Thyroid gland (tissue), 4 donors: ENCODE measurements around the gene CLCN3. TPM values are rescaled to one million over a fixed set of nuclear protein-coding genes. Genes with fewer than 3 reads are reported as not detected.

Experiments
- DNase-seq, 2 donors: peaks; one replicate each; pipeline ENCODE4 v3.0.0-alpha.2; 2019
- H3K27ac ChIP-seq, 3 donors: fragments of 200-600 bp; sonication (generic); 1 replicate in 2 of 3; 2 replicates in 1 of 3; pipeline ENCODE4 v1.5.1; 2016 to 2019; ENCODE audit warnings: mild to moderate bottlenecking in 1 of 3, moderate library complexity in 1 of 3
- H3K27me3 ChIP-seq: fragments of 200-600 bp; sonication (generic); one replicate; pipeline ENCODE4 v1.5.1; 2019
- H3K36me3 ChIP-seq, 2 donors: fragments of 200-600 bp; sonication (generic); one replicate each; pipeline ENCODE4 v1.5.1; 2016 to 2019
- H3K4me1 ChIP-seq, 2 donors: fragments of 200-600 bp; sonication (generic); one replicate each; pipeline ENCODE4 v1.5.1; 2017 to 2019
- H3K4me3 ChIP-seq, 3 donors: fragments of 200-600 bp; sonication (generic); replicated peaks in 1 of 3; 1 replicate in 2 of 3; 2 replicates in 1 of 3; pipeline ENCODE4 v1.5.1; 2016; ENCODE audit warnings: mild to moderate bottlenecking in 1 of 3
- H3K9me3 ChIP-seq: fragments of 200-600 bp; sonication (generic); one replicate; pipeline ENCODE4 v1.5.1; 2017
- POLR2A ChIP-seq, 2 donors: fragments of 450-650 bp; IDR thresholded peaks; one replicate each; pipeline ENCODE4 v1.6.1; 2017; ENCODE audit warnings: antibody characterized with exemption in 2 of 2, mild to moderate bottlenecking in 2 of 2, moderate library complexity in 1 of 2
- WGBS, 2 donors: methylation state at CpG; one replicate each; pipeline ENCODE4 v1.1.5; 2017; 5-methylcytosine and 5-hydroxymethylcytosine counted together
- intact Hi-C: fragments of 100-400 bp; cut with DNase I; formaldehyde crosslinking; loops from one replicate; pipeline ENCODE4 v1.15.1; 2023
- total RNA-seq, 4 donors: library from RNA; depleted of rRNA; stranded (reverse); fragments of >200 nt; gene quantifications; one replicate each; pipeline ENCODE4 v1.2.3, GENCODE V29; 2016
- TF ChIP-seq, protein P1 (sequence below), 6 experiments: fragments of 200-600 bp in 3 of 6; fragments of 450-650 bp in 3 of 6; sonication (generic) in 3 of 6; IDR thresholded peaks; one replicate each; pipeline ENCODE4 v1.5.1; 2016 to 2019; ENCODE audit warnings: antibody characterized with exemption in 6 of 6, mild to moderate bottlenecking in 2 of 6, inconsistent platforms in 1 of 6, moderate library complexity in 1 of 6

Gene CLCN3
- total RNA-seq, 4 donors from 2014 or later: 43.3 to 72.4 (median 53.5) TPM

DNA sequence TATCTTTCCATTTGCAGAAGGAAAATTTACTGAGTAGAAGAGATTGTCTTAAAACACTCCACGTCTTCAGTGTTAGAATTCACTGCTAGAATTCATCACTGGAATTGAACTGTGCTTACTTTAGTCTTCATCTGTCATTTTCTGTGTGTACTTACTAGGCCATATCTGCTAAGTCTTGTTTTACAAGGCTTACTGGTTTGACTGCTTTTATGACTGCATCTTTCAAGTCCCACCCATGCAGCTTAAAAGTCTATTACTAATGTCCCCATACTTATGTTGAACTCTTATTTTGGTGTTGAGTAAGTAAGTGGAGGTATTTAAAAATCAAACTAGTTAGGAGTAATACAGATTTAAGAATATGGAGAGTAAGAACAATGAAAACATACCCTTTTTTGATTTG is 14.6 kb downstream of the CLCN3 start:
- no peak for DNase-seq
- H3K36me3 ChIP-seq: peaks cover 0 to 4% of the 10 kb centered on the region in 2 donors
- H3K27ac ChIP-seq: no peak overlapping the region
- H3K4me3 ChIP-seq: no peak overlapping the region
- TF ChIP-seq POLR2A (IDR thresholded peaks at IDR 0.05): no peak
- TF ChIP-seq, protein P1, sequence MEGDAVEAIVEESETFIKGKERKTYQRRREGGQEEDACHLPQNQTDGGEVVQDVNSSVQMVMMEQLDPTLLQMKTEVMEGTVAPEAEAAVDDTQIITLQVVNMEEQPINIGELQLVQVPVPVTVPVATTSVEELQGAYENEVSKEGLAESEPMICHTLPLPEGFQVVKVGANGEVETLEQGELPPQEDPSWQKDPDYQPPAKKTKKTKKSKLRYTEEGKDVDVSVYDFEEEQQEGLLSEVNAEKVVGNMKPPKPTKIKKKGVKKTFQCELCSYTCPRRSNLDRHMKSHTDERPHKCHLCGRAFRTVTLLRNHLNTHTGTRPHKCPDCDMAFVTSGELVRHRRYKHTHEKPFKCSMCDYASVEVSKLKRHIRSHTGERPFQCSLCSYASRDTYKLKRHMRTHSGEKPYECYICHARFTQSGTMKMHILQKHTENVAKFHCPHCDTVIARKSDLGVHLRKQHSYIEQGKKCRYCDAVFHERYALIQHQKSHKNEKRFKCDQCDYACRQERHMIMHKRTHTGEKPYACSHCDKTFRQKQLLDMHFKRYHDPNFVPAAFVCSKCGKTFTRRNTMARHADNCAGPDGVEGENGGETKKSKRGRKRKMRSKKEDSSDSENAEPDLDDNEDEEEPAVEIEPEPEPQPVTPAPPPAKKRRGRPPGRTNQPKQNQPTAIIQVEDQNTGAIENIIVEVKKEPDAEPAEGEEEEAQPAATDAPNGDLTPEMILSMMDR (IDR thresholded peaks at IDR 0.05): no peak
- peaks cover 0 to 13% of the 10 kb centered on the region in 2 donors for H3K4me1 ChIP-seq
- 63 to 65% methylated on average over 1 of the region's 1 CpG for WGBS, 2 donors
- H3K27me3 ChIP-seq: no peaks in the 10 kb centered on the region
- intact Hi-C loops: no loop called here
- no peaks in the 10 kb centered on the region for H3K9me3 ChIP-seq

DNA sequence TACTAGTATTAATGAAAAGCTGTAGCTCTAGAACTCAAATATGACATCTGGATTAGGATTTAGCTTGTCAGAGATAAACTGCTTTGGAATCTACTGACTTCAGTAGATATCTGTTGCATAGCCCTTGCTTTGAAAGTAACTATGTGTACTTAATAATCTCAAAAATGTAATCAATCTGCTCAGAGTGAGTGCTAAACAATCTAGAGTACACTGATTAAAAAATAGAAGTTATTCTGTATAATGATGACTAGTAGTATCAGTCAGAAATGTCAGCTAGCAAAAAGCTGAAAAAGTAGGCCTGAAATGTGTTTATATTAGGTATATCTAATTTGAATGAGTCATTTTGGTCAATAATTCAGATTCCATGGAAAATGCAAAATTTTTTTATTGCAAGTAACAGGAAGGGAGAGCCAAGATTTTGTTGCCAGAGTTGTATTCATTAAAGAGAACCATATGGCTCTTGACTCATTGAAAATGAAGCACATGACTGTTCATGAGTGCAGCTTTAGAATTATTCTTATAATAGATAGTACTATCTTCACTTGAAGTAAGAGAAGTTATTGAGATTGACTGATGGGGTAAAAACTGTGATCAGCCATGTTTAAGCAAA is 20.0 kb downstream of the CLCN3 start:
- TF ChIP-seq, protein P1 (IDR thresholded peaks at IDR 0.05): no peak
- no peak for TF ChIP-seq POLR2A (IDR thresholded peaks at IDR 0.05)
- no peaks in the 10 kb centered on the region for H3K9me3 ChIP-seq
- H3K27ac ChIP-seq: no peak overlapping the region
- intact Hi-C loops: no loop called here
- H3K36me3 ChIP-seq: peaks cover 0 to 4% of the 10 kb centered on the region in 2 donors
- H3K4me3 ChIP-seq: no peak overlapping the region
- DNase-seq: no peak
- no peaks in the 10 kb centered on the region for H3K27me3 ChIP-seq
- no peaks in the 10 kb centered on the region for H3K4me1 ChIP-seq

DNA sequence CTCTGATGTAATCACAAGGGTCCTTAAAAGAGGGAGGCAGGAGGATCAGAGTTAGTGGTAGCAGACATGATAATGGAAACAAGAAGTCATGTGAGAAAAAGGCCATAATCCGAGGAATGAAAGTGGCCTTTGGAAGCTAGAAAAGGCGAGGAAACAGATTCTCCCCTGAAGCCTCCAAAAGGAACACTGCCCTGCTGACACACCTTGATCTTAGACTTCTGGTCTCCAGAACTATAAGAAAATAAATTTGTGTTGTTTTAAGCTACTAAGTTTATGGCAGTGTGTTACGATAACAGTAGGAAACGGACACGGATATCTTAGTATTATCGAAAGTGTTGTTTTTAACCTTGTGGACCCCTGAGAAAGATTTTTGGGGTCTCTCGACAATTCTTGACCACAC is 24.4 kb downstream of the CLCN3 start:
- intact Hi-C loops: no loop called here

DNA sequence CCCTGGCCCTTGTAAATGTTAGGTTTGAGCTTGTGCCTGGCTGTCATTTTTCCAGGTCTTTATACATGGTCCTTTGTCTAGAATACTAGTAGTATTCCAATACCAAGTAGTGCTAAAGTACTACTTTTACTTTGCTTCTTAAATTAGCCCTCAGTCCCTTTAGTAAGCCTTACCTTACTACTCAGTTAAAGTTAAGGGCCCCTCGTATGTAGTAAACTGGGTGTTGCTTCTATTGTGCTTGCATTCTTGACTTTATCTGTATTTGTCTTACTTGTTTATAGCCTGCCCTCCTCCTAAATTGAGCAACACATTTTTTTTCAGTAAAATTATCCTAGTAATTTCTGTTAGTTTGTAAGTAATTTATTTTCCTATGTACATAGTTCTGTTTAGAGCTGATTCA is 25.2 kb downstream of the CLCN3 start:
- Histone ChIP-seq H3K27ac (no peak overlapping the region), H3K4me3 (no peak overlapping the region), H3K9me3 (no peaks in the 10 kb centered on the region), H3K36me3 (no peaks in the 10 kb centered on the region), H3K27me3 (no peaks in the 10 kb centered on the region), H3K4me1 (no peaks in the 10 kb centered on the region)
- WGBS, 2 donors: 96 to 100% methylated on average over 1 of the region's 1 CpG
- no peak for DNase-seq
- TF ChIP-seq POLR2A (IDR thresholded peaks at IDR 0.05): no peak
- TF ChIP-seq, protein P1 (IDR thresholded peaks at IDR 0.05): no peak
- intact Hi-C loops: no loop called here

More for the DNA sequence above, 24.4 kb downstream of the CLCN3 start:
- DNase-seq: no peak
- Histone ChIP-seq H3K27ac (no peak overlapping the region), H3K27me3 (no peaks in the 10 kb centered on the region), H3K36me3 (no peaks in the 10 kb centered on the region), H3K9me3 (no peaks in the 10 kb centered on the region), H3K4me1 (no peaks in the 10 kb centered on the region), H3K4me3 (no peak overlapping the region)
- 96 to 97% methylated on average over 7 of the region's 7 CpGs for WGBS, 2 donors
- no peak for TF ChIP-seq POLR2A (IDR thresholded peaks at IDR 0.05)
- TF ChIP-seq, protein P1 (IDR thresholded peaks at IDR 0.05): no peak

DNA sequence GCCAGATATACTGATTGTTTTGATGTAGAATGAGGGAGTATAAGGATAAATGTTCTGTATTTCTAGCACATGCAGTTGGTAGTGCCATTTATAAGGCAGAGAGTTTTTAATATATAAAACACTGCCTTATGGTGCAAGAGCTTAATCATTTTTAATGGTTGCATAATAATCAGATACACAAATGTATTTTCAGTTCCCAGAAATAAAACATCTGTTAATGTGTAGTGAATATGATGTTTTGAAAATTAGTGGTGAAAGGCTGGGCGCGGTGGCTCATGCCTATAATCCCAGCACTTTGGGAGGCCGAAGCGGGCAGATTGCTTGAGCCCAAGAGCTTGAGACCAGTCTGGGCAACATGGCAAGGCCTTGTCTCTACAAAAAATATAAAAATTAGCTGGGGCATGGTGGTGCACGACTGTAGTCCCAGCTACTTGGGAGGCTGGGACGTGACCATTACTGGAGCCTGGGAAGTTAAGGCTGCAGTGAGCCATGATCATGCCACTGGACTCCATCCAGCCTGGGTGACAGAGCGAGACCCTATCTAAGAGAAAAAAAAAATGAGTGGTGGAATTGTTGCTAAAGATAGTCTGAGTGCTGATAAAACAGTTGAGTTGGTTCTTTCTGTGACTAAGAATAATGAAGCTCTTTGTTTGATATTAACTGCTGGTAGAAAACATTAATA is 29.3 kb downstream of the CLCN3 start:
- Histone ChIP-seq H3K36me3 (no peaks in the 10 kb centered on the region), H3K9me3 (no peaks in the 10 kb centered on the region), H3K27me3 (no peaks in the 10 kb centered on the region), H3K4me1 (no peaks in the 10 kb centered on the region), H3K4me3 (no peak overlapping the region), H3K27ac (no peak overlapping the region)
- intact Hi-C loops: no loop called here
- TF ChIP-seq, protein P1 (IDR thresholded peaks at IDR 0.05): no peak
- no peak for TF ChIP-seq POLR2A (IDR thresholded peaks at IDR 0.05)
- WGBS, 2 donors: 82 to 87% methylated on average over 7 of the region's 7 CpGs
- peak; percentile 39 to 58 for DNase-seq
